ENCODE measurements around the gene OPCML.

DNA sequence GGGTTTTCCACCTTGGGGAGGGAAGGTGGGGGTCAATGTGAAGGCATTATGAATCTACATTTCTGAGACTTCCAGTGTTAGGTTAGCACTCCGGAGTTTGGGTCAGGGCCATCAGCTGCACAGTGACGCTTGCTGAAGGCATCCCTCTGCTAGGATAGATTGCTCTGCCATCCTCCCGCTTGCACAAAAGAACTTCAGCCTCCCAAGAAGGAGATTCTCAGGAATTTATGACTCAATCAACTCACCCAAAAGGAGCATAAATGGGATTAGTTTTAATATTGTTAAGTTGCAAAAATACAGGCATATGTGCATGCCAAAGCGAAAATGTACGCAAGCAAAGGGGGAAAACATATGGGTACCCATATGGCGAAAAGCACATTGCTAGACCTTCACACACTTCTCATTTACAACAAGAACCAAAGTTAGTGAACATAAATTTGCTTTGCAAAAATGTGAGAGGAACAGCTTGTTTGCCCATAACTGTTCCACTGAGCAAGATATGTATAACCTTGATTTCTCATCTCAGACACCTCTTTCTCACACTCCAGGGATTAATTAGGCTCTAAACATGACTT, 1013.0 kb downstream of the OPCML start:
- TF ChIP-seq, protein P1, sequence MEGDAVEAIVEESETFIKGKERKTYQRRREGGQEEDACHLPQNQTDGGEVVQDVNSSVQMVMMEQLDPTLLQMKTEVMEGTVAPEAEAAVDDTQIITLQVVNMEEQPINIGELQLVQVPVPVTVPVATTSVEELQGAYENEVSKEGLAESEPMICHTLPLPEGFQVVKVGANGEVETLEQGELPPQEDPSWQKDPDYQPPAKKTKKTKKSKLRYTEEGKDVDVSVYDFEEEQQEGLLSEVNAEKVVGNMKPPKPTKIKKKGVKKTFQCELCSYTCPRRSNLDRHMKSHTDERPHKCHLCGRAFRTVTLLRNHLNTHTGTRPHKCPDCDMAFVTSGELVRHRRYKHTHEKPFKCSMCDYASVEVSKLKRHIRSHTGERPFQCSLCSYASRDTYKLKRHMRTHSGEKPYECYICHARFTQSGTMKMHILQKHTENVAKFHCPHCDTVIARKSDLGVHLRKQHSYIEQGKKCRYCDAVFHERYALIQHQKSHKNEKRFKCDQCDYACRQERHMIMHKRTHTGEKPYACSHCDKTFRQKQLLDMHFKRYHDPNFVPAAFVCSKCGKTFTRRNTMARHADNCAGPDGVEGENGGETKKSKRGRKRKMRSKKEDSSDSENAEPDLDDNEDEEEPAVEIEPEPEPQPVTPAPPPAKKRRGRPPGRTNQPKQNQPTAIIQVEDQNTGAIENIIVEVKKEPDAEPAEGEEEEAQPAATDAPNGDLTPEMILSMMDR (IDR thresholded peaks at IDR 0.05) = no peak
- TF ChIP-seq, protein P2, sequence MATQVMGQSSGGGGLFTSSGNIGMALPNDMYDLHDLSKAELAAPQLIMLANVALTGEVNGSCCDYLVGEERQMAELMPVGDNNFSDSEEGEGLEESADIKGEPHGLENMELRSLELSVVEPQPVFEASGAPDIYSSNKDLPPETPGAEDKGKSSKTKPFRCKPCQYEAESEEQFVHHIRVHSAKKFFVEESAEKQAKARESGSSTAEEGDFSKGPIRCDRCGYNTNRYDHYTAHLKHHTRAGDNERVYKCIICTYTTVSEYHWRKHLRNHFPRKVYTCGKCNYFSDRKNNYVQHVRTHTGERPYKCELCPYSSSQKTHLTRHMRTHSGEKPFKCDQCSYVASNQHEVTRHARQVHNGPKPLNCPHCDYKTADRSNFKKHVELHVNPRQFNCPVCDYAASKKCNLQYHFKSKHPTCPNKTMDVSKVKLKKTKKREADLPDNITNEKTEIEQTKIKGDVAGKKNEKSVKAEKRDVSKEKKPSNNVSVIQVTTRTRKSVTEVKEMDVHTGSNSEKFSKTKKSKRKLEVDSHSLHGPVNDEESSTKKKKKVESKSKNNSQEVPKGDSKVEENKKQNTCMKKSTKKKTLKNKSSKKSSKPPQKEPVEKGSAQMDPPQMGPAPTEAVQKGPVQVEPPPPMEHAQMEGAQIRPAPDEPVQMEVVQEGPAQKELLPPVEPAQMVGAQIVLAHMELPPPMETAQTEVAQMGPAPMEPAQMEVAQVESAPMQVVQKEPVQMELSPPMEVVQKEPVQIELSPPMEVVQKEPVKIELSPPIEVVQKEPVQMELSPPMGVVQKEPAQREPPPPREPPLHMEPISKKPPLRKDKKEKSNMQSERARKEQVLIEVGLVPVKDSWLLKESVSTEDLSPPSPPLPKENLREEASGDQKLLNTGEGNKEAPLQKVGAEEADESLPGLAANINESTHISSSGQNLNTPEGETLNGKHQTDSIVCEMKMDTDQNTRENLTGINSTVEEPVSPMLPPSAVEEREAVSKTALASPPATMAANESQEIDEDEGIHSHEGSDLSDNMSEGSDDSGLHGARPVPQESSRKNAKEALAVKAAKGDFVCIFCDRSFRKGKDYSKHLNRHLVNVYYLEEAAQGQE (IDR thresholded peaks at IDR 0.05; ENCODE audit: insufficient read depth in 1 of 2, low read depth in 2 of 2, low read length in 1 of 2) = no peak
- TF ChIP-seq TCF7L2 (IDR thresholded peaks at IDR 0.05; ENCODE audit: low read depth, low read length) (no peak), POLR2AphosphoS5 (IDR thresholded peaks at IDR 0.05; ENCODE audit: low read depth, low read length) (no peak), SIN3A (IDR thresholded peaks at IDR 0.05; ENCODE audit: borderline replicate concordance, insufficient read depth, low read depth, low read length) (no peak)
